Tibial nerve (tissue), 4 donors: ENCODE measurements around the gene CACNA1I.

Source experiments
- CTCF ChIP-seq, 5 experiments: fragments of 200-600 bp in 3 of 5; fragments of 450-650 bp in 2 of 5; sonication (generic) in 3 of 5; IDR thresholded peaks; one replicate each; pipeline ENCODE4 v1.5.1; 2016 to 2019; ENCODE audit warnings: antibody characterized with exemption in 5 of 5, mild to moderate bottlenecking in 3 of 5, moderate library complexity in 2 of 5
- EP300 ChIP-seq, 2 donors: sonication (generic); formaldehyde crosslinking; IDR thresholded peaks; one replicate each; pipeline ENCODE4 v1.6.1; 2017; ENCODE audit warnings: antibody characterized with exemption in 2 of 2, mild to moderate bottlenecking in 1 of 2
- POLR2A ChIP-seq, 2 donors: fragments of 450-650 bp; IDR thresholded peaks; one replicate each; pipeline ENCODE4 v1.6.1; 2017; ENCODE audit warnings: antibody characterized with exemption in 2 of 2, mild to moderate bottlenecking in 2 of 2, moderate library complexity in 2 of 2

DNA sequence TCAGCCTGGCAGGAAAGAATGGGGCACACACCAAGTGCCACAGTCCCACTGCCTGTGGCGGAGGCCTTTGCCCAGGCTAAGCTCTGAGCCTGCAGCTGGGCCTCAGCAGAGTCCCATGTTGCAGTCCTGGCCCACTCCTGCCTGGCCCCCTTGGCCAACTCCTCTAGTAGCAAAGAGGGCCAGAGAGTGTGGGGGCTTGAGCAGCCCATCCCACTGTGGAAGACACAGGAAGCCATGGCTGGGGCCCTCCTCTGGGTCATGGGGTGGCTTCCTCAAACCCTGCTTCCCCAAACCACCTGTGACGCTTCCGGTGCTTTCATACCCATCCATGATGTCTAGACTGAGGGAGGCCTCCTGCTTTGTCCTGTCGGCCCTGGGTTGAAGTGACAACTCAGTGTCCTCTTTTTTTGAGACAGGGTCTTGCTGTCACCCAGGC is 43.8 kb upstream of the CACNA1I start:
- no peak for TF ChIP-seq CTCF (IDR thresholded peaks at IDR 0.05)
- TF ChIP-seq EP300 (IDR thresholded peaks at IDR 0.05): no peak
- no peak for TF ChIP-seq POLR2A (IDR thresholded peaks at IDR 0.05)
